Hypothalamus (tissue), 51 donors: ENCODE measurements around the gene SOX4.

Source experiments
- DNase-seq, 51 donors: peaks; one replicate each; lab custom pipeline; 2025; lab: John Stamatoyannopoulos, UW

The SOX4 gene

DNA sequence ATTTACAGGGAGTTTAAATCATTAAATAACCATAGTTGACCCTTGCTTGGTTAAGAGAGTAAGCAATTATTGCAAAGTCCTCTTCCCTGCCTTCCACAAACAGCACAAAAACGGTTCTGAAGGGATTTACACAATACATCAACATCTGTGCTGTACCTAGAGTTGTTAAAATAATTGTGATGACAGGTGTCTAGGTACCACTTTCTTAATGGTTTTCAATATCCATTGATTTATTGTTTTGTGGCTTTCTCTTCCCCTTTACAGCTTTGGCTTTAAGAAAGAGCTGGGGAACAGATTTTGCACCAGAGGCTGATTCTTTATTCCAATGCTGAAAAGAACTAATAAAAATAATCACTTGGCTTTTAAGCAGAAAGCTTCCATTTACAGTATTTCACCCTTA, 598 bp upstream of the SOX4 start:
- no peak for DNase-seq

DNA sequence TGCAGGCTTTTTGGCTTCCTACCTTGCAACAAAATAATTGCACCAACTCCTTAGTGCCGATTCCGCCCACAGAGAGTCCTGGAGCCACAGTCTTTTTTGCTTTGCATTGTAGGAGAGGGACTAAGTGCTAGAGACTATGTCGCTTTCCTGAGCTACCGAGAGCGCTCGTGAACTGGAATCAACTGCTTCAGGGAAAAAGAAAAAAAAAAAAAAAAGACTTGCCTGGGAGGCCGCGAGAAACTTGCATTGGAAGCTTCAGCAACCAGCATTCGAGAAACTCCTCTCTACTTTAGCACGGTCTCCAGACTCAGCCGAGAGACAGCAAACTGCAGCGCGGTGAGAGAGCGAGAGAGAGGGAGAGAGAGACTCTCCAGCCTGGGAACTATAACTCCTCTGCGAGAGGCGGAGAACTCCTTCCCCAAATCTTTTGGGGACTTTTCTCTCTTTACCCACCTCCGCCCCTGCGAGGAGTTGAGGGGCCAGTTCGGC, 420 bp downstream of the SOX4 start:
- peak in 20 of 51 donors; percentile 11 to 81 (median 38) for DNase-seq

DNA sequence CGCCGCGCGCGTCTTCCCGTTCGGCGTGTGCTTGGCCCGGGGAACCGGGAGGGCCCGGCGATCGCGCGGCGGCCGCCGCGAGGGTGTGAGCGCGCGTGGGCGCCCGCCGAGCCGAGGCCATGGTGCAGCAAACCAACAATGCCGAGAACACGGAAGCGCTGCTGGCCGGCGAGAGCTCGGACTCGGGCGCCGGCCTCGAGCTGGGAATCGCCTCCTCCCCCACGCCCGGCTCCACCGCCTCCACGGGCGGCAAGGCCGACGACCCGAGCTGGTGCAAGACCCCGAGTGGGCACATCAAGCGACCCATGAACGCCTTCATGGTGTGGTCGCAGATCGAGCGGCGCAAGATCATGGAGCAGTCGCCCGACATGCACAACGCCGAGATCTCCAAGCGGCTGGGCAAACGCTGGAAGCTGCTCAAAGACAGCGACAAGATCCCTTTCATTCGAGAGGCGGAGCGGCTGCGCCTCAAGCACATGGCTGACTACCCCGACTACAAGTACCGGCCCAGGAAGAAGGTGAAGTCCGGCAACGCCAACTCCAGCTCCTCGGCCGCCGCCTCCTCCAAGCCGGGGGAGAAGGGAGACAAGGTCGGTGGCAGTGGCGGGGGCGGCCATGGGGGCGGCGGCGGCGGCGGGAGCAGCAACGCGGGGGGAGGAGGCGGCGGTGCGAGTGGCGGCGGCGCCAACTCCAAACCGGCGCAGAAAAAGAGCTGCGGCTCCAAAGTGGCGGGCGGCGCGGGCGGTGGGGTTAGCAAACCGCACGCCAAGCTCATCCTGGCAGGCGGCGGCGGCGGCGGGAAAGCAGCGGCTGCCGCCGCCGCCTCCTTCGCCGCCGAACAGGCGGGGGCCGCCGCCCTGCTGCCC, 1.1 kb downstream of the SOX4 start:
- peak in 44 of 51 donors; percentile 21 to 78 (median 54) for DNase-seq

DNA sequence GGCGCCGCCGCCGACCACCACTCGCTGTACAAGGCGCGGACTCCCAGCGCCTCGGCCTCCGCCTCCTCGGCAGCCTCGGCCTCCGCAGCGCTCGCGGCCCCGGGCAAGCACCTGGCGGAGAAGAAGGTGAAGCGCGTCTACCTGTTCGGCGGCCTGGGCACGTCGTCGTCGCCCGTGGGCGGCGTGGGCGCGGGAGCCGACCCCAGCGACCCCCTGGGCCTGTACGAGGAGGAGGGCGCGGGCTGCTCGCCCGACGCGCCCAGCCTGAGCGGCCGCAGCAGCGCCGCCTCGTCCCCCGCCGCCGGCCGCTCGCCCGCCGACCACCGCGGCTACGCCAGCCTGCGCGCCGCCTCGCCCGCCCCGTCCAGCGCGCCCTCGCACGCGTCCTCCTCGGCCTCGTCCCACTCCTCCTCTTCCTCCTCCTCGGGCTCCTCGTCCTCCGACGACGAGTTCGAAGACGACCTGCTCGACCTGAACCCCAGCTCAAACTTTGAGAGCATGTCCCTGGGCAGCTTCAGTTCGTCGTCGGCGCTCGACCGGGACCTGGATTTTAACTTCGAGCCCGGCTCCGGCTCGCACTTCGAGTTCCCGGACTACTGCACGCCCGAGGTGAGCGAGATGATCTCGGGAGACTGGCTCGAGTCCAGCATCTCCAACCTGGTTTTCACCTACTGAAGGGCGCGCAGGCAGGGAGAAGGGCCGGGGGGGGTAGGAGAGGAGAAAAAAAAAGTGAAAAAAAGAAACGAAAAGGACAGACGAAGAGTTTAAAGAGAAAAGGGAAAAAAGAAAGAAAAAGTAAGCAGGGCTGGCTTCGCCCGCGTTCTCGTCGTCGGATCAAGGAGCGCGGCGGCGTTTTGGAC, 2.0 kb downstream of the SOX4 start:
- DNase-seq: peak in 9 of 51 donors; percentile 1 to 30 (median 8)

DNA sequence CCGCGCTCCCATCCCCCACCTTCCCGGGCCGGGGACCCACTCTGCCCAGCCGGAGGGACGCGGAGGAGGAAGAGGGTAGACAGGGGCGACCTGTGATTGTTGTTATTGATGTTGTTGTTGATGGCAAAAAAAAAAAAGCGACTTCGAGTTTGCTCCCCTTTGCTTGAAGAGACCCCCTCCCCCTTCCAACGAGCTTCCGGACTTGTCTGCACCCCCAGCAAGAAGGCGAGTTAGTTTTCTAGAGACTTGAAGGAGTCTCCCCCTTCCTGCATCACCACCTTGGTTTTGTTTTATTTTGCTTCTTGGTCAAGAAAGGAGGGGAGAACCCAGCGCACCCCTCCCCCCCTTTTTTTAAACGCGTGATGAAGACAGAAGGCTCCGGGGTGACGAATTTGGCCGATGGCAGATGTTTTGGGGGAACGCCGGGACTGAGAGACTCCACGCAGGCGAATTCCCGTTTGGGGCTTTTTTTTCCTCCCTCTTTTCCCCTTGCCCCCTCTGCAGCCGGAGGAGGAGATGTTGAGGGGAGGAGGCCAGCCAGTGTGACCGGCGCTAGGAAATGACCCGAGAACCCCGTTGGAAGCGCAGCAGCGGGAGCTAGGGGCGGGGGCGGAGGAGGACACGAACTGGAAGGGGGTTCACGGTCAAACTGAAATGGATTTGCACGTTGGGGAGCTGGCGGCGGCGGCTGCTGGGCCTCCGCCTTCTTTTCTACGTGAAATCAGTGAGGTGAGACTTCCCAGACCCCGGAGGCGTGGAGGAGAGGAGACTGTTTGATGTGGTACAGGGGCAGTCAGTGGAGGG, 2.8 kb downstream of the SOX4 start:
- DNase-seq: peak in 33 of 51 donors; percentile 5 to 75 (median 14)

DNA sequence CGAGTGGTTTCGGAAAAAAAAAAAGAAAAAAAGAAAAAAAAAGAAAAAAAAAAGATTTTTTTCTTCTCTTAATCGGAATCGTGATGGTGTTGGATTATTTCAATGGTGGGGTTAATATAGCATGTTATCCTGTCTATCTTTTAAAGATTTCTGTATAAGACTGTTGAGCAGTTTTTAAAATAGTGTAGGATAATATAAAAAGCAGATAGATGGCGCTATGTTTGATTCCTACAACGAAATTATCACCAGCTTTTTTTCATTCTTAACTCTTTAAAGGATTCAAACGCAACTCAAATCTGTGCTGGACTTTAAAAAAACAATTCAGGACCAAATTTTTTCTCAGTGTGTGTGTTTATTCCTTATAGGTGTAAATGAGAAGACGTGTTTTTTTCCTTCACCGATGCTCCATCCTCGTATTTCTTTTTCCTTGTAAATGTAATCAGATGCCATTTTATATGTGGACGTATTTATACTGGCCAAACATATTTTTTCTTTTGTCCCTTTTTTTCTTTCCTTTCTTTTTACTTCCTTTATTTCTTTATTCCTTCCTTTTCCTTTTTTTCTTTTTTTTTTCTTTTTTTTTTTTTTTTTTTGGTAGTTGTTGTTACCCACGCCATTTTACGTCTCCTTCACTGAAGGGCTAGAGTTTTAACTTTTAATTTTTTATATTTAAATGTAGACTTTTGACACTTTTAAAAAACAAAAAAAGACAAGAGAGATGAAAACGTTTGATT, 3.6 kb downstream of the SOX4 start:
- DNase-seq: peak in 1 of 51 donors; percentile 43

DNA sequence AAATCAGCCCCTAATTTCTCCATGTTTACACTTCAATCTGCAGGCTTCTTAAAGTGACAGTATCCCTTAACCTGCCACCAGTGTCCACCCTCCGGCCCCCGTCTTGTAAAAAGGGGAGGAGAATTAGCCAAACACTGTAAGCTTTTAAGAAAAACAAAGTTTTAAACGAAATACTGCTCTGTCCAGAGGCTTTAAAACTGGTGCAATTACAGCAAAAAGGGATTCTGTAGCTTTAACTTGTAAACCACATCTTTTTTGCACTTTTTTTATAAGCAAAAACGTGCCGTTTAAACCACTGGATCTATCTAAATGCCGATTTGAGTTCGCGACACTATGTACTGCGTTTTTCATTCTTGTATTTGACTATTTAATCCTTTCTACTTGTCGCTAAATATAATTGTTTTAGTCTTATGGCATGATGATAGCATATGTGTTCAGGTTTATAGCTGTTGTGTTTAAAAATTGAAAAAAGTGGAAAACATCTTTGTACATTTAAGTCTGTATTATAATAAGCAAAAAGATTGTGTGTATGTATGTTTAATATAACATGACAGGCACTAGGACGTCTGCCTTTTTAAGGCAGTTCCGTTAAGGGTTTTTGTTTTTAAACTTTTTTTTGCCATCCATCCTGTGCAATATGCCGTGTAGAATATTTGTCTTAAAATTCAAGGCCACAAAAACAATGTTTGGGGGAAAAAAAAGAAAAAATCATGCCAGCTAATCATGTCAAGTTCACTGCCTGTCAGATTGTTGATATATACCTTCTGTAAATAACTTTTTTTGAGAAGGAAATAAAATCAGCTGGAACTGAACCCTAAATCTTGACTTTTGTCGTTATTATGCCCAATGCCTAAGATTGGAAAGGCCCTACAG, 4.5 kb downstream of the SOX4 start:
- DNase-seq: peak in 2 of 51 donors; percentile 3

DNA sequence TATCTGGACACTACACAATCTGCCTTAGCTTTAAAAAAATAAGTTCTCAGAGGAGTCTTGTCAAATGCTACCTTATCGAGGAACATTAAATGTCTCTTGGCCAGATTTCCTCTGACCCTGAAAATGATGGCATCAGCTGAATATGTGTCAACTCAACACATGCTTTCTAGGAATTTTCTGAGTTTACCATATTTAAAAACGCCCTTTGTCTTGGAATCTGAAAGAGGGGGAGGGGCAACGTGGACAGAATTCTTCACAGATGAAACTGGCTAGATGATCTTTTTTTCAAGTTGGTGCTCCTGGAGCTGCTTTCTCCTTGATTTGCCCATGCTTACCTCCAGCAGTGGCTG, 5.1 kb downstream of the SOX4 start:
- DNase-seq: no peak

DNA sequence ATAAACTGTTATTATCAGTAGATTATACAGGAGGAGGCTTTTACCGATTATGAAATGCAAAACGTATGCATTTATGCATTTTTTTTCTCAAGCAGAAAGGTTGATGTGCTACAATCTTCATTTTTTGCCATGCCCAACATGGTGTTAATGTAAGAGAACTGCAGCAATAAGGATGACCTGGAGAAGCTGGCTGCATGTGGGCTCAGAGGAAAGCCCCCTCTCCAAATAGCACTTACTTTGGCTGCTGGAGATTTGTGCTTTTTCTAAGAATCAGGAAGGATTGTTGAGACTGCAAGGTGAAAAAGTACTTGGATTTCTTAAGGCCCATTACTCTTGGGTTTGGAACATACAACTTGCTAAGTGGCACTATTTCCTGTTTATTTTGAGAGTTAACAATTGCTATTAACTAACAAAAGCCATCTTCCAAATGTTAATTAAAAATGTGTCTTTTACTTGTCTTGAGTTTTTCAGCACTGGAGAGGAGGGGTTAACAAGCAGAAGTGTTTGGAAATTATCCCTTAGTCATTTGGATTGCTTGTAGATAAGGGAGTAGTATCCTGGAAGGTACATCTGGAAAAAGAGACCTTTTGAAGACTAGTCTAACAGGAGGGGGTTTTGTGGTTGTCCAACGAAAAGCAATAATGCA, 5.6 kb downstream of the SOX4 start:
- no peak for DNase-seq

DNA sequence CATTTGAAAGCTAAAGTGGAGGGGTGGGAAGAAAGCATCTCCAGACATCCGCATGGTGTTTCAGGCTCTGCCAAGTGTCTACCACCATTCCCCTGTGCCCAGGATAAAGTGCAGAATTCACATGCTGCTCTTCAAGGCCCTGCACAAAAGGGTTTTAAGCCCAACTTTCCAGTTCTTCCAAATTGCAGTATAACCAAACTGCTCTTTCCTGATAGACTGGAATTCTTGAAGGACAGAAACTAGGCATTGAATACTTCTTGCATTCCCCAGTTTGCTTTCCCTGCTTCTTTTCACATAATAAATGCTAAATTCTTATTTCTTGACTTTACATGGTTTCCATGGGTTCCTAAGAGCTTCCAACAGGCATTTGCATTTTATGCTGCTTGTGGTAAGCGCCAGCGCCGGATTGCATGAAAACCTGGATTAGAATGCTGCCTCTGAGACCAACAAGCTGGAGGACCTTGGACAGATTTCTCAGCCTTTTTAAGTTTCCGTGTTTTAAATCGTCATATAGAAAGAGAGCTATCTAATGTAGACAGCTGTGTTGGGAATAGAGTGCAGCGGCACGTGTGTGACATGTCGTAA, 7.9 kb downstream of the SOX4 start:
- DNase-seq: no peak

DNA sequence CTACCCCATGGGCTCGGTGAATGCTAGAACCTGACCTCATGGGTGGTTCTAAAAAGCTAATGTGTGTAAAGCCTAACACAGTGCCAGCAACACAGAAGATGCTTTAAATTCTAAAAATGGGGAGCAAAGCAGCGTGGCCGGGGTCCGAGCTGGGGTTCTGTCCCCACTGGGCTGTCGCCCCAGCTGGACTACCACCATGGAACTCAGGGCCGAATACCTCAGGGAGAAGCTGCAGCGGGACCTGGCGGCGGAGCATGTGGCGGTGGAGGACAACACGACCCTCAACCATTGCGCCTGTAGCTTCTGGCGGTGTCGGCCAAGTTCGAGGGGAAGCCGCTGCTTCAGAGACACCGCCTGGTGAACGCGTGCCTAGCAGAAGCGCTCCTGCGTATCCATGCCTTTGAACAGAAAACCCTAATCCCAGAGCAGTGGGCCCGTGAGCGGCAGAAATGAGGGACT, 8.4 kb downstream of the SOX4 start:
- no peak for DNase-seq

DNA sequence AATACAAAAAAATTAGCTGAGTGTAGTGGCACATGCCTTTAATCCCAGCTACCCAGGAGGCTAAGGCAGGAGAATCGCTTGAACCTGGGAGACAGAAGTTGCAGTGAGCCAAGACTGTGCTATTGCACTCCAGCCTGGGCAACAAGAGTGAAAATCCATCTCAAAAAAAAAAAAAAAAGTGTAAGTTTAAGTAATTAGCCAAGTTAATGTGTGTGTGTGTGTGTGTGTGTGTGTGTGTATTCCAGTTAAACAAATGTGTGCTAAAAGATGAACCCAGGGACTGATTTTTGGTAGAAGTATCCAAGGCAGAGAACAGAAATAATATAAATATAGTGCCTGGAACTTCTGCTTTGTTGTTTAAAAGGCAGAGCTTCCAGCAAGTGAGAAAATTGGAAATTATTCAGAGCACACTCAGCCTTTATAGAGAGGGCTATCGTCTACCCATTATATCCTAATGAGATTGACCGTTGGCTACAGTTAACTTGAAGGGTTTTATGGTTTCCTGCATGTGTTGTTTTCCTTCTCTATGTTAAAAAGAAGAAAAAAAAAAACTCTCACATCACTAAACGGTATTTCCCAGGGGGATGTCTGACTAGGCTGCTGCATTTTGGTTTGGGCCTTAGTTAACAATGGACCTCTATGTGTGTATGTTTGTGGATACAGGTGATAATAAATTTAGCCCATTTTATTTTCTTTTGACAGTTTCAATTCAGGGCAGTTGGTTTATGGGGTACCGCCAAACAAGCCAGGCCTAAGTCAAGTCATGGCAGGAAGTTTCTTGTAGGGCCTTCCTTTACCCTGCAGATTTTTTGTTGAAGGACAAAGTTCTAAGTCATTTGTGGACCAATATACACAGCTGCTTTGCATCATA, 9.8 kb downstream of the SOX4 start:
- DNase-seq: no peak

DNA sequence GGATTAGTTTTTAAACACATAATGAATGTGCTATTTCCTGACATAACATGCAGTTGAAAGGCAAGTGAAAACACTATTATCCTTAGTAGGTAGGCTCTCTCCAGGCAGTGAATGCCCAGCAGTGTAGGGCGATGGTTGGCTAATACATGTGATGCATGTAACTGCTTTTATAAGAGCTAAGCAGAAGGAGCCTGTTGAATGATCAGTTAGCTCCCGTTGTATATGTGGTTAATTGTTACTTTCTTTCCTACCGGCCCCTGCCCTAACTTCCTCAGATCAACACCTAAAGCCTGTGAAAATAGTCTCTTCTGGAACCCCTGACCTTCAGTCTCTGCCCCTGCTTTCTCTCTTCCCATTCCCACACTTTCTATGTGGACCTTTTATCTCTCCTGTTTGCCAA, 10.5 kb downstream of the SOX4 start:
- no peak for DNase-seq

DNA sequence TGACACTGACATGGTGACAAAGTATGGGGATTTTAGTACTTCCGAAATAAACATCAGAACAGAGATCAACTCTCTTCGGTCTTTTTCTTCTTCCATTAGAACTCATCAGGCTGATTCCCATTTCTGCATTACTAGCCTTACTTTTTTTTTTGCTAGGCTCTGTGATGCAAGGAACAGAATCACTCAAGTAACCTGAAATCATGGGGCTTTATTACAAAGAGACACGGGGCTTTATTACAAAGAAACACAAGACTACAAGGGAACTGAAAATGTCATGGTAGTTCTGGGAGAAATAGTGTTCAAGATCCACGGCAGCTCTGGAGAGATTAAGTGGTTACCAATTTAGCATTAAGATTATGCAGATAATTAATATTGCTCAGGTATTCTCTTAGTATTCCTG, 11.6 kb downstream of the SOX4 start:
- DNase-seq: no peak

DNA sequence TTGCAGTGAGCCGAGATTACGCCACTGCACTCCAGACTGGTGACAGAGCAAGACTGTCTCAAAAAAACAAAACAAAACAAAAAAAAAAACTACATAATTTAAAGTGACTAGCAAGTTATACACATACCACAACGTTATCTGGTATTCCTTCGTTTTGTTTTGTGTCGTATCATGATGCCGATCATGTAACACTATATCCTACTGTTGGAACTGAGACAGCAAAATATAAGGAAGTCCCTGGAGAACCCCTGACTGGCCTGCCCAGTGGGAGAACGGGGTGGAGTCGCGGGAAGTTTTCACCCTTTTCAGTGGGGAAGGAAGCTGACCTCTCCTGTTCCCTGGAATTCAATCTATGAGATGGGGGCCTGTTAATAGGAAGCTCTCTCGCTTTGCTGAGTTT, 15.1 kb downstream of the SOX4 start:
- no peak for DNase-seq

DNA sequence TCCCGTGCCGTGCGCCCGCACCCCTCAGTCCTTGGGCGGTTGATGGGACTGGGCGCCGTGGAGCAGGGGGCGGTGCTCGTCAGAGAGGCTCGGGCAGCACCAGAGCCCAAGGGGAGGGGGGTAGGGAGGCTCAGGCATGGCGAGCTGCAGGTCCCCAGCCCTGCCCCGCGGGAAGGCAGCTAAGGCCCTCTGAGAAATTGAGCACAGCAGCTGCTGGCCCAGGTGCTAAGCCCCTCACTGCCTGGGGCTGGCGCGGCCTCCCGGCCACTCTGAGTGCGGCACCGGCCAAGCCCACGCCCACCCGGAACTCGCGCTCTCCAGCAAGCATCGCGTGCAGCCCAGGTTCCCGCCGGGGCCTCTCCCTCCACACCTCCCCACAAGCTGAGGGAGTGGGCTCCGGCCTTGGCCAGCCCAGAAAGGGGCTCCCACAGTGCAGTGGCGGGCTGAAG, 16.4 kb downstream of the SOX4 start:
- no peak for DNase-seq

DNA sequence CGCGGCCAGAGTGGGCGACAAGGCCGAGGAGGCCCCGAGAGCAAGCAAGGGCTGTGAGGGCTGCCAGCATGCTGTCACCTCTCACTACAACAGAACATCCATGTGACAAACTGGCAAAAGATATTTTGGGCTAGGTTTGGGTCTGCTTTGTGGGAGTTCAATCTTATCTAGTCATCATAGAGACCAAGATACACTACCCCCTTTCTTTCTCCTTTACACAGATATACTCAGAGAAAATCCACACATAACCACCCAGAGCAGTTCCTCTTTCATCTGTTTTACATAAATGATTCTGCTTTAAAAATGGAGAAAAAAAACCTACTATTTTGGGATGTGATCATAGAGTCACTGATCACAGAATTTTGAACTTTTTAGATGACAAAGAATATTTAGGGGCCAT, 16.8 kb downstream of the SOX4 start:
- no peak for DNase-seq
